K562 (cell line): ENCODE data around the gene VGLL3.

ENCODE experiments used
- CREB3L1 ChIP-seq: fragments of 450-650 bp; IDR thresholded peaks from 2 replicates; pipeline ENCODE4 v1.6.1; 2014; ENCODE audit warnings: low read depth, mild to moderate bottlenecking, moderate library complexity, borderline replicate concordance
- CTCF ChIP-seq, 3 experiments: IDR thresholded peaks in 2 of 3; conservative IDR thresholded peaks in 1 of 3; 2 replicates each; pipeline ENCODE4 v1.5.1; 2011 to 2012; ENCODE audit warnings: low read length in 3 of 3, mild to moderate bottlenecking in 3 of 3, control low read depth in 2 of 3, improper control_type of control experiment in 1 of 3, inconsistent platforms in 1 of 3, low read depth in 1 of 3, mixed read lengths in 1 of 3, moderate library complexity in 1 of 3; ENCODE audit not compliant: insufficient read depth in 2 of 3
- DPF2 ChIP-seq: fragments of 450-650 bp; IDR thresholded peaks from 2 replicates; pipeline ENCODE4 v1.6.1; 2016
- MXI1 ChIP-seq: IDR thresholded peaks from 2 replicates; pipeline ENCODE4 v1.6.1; 2011; ENCODE audit warnings: low read depth, mild to moderate bottlenecking, improper control_type of control experiment, low read length
- POU5F1 ChIP-seq: fragments of 150-350 bp; IDR thresholded peaks from 2 replicates; pipeline ENCODE4 v1.6.1; 2014; ENCODE audit warnings: borderline replicate concordance, low read length, low read depth, mild to moderate bottlenecking; ENCODE audit not compliant: partially characterized antibody
- REST ChIP-seq, 2 experiments: fragments of 450-650 bp; formaldehyde crosslinking in 1 of 2; IDR thresholded peaks; 2 replicates each; pipeline versions ENCODE4 v1.4.0 to v1.6.1; 2014 to 2020; ENCODE audit warnings: mild to moderate bottlenecking in 2 of 2, borderline replicate concordance in 1 of 2, low read depth in 1 of 2
- SMC3 ChIP-seq: conservative IDR thresholded peaks from 2 replicates; pipeline ENCODE4 v1.6.1; 2011; ENCODE audit warnings: low read depth, low read length, improper control_type of control experiment; ENCODE audit not compliant: insufficient read depth
- SRF ChIP-seq, 2 experiments: fragments of 250-450, 450-650 bp in 1 of 2; sonication (Bioruptor Pico) in 1 of 2; sonication (generic) in 1 of 2; formaldehyde crosslinking; IDR thresholded peaks; 2 replicates each; pipeline versions ENCODE4 v1.5.0 to v1.5.1; 2020 to 2022; ENCODE audit warnings: mild to moderate bottlenecking in 1 of 2, missing genetic modification reagents in 1 of 2
- ZBTB17 ChIP-seq: fragments of 450-650 bp; formaldehyde crosslinking; IDR thresholded peaks from 2 replicates; pipeline ENCODE4 v1.4.0; 2020; ENCODE audit warnings: mild to moderate bottlenecking
- ZNF589 ChIP-seq: fragments of 200-800 bp; sonication (Bioruptor generic); IDR thresholded peaks from 2 replicates; pipeline ENCODE4 v1.6.1; 2016; ENCODE audit warnings: low read depth, missing genetic modification characterization, missing compliant biosample characterization
- TF ChIP-seq, protein P1 (sequence below), 2 experiments: fragments of 450-650 bp; IDR thresholded peaks; 2 replicates each; pipeline ENCODE4 v1.6.1; 2016; ENCODE audit warnings: mild to moderate bottlenecking in 2 of 2, borderline replicate concordance in 1 of 2, low read depth in 1 of 2, moderate library complexity in 1 of 2

DNA sequence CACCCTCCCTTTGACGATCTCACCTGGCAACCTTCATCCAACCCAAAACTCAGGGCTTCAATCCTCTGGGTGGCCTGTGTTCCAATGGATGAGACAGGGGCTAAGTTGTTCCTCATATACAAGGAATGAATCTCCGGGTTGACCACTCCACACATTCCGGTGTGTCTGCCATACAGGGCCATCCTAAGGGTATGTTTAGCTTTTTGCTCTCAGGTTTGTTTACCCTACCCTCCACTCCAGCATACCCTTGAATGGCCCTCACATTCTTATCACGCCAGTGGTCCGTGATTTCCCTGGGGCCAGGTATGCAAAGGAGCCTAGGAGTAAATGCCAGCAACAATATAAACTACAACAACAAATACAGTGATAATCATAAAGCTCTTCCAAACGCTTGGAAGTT, 45.7 kb upstream of the VGLL3 start:
- TF ChIP-seq POU5F1 (no peak), CTCF (IDR thresholded peaks at IDR 0.05 in 2 of 3, conservative IDR thresholded peaks at IDR 0.05 in 1 of 3; ENCODE audit: insufficient read depth in 2 of 3, low read depth in 1 of 3, low read length in 3 of 3) (no peak), SMC3 (no peak), ZBTB17 (CRISPR knock-in tag) (no peak), MXI1 (no peak), CREB3L1 (no peak), REST (IDR thresholded peaks at IDR 0.05; ENCODE audit: borderline replicate concordance) (no peak), REST (CRISPR knock-in tag; IDR thresholded peaks at IDR 0.05; ENCODE audit: low read depth) (no peak), ZNF589 (CRISPR knock-in tag) (no peak), DPF2 (no peak), SRF (CRISPR knock-in tag; IDR thresholded peaks at IDR 0.05) (no peak)
- TF ChIP-seq, protein P1, sequence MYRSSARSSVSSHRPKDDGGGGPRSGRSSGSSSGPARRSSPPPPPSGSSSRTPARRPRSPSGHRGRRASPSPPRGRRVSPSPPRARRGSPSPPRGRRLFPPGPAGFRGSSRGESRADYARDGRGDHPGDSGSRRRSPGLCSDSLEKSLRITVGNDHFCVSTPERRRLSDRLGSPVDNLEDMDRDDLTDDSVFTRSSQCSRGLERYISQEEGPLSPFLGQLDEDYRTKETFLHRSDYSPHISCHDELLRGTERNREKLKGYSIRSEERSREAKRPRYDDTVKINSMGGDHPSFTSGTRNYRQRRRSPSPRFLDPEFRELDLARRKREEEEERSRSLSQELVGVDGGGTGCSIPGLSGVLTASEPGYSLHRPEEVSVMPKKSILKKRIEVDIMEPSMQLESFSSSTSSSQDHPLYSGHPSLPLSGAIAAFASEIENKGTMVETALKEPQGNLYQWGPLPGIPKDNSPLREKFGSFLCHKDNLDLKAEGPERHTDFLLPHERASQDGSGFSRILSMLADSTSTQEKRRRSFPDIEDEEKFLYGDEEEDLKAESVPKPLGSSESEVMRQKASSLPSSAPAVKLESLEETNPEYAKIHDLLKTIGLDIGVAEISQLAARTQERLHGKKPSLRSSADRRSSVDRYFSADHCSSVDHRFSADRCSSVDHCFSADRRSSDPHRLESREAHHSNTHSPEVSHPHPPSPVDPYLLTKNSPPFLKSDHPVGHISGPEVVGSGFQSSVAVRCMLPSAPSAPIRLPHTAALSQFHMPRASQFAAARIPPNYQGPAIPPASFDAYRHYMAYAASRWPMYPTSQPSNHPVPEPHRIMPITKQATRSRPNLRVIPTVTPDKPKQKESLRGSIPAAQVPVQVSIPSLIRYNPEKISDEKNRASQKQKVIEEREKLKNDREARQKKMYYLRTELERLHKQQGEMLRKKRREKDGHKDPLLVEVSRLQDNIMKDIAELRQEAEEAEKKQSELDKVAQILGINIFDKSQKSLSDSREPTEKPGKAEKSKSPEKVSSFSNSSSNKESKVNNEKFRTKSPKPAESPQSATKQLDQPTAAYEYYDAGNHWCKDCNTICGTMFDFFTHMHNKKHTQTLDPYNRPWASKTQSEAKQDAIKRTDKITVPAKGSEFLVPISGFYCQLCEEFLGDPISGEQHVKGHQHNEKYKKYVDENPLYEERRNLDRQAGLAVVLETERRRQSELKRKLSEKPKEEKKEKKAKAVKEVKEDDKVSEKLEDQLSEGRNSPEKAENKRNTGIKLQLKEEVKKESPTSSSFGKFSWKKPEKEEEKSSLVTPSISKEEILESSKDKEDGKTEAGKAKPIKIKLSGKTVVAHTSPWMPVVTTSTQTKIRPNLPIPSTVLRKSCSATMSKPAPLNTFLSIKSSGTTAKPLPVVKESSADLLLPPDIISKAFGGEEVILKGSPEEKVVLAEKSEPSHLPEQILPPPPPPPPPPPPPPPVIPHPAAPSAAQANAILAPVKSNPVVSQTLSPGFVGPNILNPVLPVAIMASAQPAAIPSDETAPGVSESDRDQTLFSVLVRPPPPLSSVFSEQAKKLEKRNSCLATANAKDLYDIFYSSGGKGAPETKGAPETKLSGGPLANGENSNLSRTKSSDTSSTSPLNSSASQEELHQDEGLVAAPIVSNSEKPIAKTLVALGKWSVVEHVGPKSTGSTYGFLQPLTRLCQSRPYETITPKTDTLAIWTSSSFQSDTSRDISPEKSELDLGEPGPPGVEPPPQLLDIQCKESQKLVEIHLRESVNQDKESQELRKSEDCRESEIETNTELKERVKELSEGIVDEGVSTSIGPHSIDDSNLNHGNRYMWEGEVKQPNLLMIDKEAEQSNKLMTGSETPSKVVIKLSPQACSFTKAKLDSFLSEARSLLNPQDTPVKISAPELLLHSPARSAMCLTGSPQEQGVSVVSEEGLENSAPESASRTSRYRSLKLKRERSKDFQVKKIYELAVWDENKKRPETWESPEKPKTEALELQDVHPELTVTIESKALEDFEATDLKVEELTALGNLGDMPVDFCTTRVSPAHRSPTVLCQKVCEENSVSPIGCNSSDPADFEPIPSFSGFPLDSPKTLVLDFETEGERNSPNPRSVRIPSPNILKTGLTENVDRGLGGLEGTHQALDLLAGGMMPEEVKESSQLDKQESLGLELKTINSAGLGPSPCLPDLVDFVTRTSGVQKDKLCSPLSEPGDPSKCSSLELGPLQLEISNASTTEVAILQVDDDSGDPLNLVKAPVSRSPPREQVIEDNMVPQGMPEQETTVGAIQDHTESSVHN (IDR thresholded peaks at IDR 0.05; ENCODE audit: borderline replicate concordance in 1 of 2, low read depth in 1 of 2) = no peak
